HG02943 (cell line): Measurements from ENCODE around the gene UBASH3A.

ENCODE experiments used
- ATAC-seq: cut with Tn5 transposase; IDR thresholded peaks from one replicate; pipeline ENCODE4 v1.9.1; 2021; ENCODE audit warnings: mild to moderate bottlenecking, low read depth, moderate library complexity; ENCODE audit not compliant: unreplicated experiment

Gene UBASH3A

DNA sequence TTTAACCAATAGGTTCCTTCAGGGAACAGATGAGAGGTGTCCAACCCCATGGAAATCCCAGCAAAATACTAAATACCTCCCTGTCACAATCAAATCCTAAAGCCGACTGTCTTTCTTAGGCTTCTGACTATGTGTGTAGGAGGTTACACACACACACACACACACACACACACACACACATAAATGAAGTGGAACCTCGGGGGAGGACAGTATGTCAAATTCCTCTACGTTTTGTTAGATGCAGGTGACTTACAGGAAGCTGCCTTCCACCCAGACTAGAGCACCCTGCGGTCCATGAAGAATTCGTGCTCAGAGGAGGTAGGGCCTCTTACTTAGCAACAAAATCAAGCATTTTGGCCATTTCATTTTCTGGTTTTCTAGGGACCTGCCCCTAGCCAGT, 75.9 kb downstream of the UBASH3A start:
- ATAC-seq: no peak

DNA sequence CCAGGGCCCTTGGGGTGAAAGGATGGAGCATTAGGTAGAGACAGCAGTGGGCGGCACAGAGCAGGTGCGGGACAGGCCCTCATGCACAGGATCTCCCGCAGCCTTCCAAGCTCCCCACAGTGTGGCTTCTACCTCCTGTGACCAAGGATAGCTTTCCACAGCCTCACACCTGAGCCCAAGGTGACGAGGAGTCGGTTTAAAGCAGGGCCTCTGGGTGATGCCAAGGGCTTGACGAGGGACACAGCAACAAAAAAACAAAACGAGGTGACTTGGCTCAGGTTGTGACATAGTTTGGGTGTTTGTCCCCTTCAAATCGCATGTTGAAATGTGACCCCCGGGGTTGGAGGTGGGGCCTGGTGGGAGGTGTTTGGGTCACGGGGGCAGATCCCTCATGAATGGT, 77.0 kb downstream of the UBASH3A start:
- ATAC-seq: no peak

DNA sequence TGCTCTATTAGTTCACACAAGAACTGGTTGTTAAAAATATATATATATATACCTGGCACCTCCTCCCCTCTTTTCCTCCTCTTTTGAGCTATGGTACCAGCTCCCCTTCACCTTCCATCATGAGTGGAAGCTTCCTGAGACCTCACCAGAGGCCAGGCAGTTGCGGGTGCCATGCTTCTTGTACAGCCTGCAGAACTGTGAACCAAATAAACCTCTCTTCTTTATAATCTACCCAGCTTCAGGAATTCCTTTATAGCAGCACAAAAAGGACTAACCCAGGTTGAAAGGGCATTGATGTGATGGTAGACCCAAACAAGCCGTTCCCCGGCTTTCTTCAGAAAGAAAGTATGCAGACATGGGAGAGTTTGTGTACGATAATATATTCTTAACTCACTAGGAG, 77.5 kb downstream of the UBASH3A start:
- ATAC-seq: no peak

DNA sequence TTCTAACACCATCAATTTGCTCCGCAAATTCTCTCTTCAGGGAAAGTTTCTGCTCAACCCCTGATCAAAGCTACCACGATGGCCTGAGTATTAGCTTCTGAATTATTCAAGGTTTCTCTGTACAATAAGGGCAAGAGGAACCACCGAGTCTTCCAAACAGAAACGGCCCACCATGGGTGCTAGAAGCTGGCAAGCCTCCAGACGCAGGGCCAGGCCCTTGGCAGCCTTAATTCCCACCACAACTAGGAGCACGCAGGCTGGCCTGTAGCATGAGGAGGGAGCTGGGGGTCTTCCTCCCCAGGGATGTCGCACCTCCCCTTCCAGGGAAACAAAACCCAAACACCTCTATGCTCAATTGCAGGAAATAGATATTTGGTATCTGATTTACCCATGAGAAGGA, 81.3 kb downstream of the UBASH3A start:
- ATAC-seq: no peak

DNA sequence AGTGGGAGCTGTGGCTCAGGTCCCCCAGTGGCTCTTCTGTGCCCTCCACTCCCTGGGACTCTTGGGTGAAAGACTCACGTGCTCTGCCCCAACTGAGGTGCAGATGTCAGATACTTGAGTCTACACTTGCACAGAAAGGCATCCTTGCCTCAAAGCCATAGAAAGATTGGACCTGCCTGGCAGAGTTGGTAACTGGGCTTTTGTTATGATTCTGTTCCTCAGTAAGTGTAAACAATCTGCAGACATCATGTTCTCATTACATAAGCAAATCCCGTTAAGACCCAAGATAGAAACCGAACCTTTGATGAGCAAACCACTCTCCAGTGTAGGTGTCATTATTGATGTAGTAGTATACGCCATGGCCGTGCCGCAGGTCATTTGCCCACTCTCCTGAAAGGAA, 82.4 kb downstream of the UBASH3A start:
- no peak for ATAC-seq

DNA sequence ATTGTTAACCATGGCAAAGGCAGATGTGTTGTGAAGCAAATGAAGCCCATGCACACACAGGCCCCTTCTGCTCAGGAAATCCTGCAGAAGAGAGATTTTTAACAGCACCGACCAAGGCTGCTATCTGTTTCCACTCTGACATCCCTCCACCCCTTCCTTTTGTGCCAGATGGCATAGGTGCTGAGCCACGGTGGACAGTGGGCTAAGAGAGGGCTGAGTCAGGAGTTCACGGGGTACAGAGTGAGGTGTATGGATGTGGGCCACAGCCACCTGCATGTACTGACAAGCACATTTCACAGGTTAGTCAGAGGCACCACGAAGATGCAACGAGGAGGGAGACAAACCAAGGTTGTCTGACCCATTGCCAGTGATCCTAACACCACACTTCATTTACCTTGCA, 82.8 kb downstream of the UBASH3A start:
- no peak for ATAC-seq

DNA sequence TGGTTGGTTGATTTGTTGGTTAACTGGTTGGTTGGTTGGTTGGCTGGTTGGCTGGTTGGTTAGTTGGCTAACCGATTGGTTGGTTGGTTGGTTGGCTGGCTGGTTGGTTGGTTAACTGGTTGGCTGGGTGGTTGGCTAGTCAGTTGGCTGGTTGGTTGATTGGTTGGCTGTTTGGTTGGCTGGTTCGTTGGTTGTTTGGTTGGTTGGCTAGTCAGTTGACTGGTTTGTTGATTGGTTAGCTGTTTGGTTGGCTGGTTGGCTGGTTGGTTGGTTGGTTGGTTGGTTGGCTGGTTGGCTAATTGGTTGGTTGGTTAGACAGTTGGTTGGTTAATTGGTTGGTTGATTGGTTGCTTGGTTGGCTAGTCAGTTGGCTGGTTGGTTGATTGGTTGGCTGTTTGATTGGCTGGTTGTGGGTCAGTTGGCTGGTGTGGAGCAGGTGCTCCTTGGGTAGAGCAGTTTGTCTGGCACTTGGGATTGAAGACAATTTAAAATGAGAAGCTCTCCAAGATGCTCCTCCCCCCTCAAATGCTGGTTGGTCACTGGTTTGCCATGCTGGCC, 85.4 kb downstream of the UBASH3A start:
- no peak for ATAC-seq

DNA sequence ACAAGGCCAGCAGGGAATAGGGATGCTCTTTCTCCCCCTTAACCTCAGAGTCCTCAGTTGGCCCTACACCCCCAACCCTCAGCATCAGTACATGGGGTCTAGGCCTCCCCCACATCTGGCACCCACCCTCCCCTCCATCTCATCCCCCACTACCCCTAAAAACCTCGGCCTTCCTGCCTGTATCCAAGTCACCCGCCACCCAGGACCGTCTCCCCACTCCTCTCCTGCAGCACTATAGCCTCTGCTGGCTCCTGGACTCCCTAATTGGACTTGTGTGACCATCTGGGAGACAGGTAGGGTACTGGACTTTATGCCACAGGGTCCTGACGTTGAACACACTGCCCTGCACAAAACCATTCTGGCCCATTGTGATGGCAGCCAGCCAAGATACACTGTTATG, 86.3 kb downstream of the UBASH3A start:
- ATAC-seq: no peak

DNA sequence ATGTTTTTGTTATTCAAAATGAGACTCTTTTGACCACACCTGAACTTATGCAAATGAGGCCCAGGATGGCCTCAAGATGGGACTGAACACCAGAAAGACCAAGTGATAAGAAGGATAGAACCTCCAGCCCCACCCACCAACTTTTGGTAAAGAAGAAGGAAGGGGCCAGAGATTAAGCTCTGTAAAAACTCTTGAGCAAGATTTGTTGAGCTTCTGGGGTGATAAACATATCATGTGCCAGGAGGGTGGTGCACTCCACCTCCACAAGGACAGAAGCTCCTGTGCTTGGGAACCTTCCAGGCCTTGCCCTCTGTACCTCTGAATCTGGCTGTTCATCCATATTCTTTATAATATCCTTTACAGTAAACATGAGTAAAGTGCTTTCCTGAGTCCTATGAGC, 87.0 kb downstream of the UBASH3A start:
- no peak for ATAC-seq

DNA sequence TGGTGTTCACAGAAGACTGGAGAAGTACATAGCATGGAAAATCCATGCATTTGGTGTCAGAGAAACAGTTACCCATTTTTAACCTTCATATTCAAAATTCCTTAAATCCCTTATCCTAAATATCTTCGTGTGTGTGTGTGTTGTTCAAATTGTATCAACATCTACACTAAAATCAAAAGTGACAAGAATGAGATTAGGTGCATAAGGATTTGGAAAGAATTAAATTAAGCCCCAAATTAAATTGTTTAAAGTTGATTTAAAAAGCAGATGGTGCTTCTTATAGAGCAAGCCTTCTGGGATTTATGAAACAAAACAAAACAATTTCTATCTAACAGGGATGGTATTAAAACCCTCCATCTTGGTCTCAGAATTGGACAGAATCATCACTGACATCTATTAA, 87.6 kb downstream of the UBASH3A start:
- ATAC-seq: no peak

DNA sequence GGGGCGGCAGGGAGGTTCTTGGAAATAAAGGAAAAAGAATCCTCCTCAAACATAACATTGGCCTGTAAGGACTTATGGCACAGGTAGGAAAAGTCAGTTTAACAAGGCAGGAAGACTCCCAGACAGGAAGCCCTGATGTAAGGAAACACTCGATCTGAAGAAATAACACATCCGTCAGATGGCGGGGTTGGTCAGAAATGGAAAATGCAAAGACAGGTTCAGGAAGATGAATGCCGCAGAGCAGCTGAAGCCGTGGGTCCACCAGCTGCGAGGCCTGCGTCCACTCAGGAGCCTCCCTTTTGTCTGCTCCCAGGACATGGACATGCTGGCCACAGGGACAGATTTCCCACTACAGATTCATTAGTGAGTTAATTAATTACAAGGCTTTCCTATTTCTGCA, 88.5 kb downstream of the UBASH3A start:
- ATAC-seq: no peak

DNA sequence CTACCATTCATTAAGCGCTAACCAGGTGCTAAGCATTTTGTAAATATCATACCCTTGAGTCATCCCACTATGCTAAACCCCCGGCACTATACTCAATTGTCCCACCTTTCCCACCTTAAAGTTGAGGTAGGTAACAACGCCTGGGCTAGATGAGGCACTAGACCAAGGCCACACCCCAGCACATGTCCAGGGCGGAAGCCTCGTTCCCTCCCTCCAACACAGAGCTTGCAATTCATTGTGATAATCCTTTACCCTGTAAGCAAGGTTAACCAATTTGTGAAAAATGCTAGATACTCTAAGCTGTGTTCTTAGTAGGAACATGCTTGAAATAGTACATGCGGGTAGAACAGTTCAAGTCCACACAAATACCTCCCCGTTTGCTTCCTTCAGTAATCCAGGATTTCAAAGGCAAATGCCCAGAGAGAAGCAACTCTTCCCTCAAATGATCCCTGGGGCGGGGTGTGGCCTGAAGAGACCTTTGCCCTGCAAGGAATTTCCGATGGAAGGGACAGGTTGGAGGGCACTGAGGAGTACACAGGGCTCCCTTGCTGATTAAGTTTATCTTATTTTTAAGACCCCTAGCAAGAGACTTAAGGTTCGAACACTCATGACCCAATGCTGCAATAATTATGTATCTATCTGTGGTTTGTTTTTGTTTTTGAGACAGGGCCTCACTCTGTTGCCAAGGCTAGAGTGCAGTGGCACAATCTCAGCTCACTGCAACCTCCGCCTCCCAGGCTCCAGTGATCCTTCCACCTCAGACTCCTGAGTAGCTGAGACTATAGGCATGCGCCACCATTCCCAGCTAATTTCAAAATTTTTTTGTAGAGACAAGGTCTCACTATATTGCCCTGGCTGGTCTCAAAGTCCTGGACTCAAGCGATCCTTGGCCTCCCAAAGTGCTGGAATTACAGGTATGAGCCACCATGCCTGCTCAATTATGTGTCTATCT, 89.7 kb downstream of the UBASH3A start:
- ATAC-seq: no peak

DNA sequence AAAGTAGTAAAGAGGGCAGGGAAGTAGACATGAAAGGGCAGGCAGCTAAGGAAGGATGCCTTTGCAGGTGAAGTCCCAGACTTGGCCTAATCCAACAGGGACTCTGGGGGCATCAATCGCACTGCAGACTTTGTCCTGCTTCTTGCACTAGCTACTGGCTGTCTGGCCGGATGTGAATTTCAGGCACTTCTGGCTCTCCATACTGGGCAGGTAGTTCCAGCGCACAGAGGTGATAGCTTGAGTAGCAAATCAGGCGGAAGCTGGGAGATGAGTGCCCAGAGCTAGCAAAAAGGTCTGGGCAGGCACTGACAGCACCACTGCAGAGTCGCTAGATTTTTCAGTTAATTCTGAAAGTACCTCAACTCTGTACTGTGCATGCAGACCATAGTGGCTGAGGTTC, 91.3 kb downstream of the UBASH3A start:
- ATAC-seq: no peak

DNA sequence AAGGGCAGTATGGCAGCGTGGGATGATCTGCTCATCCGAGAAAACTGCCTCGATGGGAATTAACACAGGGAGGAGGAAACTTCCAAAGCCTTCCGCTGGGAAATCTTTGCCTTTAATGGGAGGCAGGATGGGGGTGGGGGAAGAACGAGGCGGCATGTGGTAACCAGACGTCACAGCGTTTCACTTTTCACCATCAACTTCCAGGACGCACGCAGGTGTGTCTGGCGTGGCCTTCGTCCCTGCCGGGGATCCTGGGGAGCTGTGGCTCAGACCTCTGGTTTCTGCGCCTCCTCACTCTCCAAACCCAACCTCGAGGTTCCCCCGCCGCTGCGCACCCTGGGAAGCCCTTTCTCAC, 92.0 kb downstream of the UBASH3A start:
- ATAC-seq: no peak

DNA sequence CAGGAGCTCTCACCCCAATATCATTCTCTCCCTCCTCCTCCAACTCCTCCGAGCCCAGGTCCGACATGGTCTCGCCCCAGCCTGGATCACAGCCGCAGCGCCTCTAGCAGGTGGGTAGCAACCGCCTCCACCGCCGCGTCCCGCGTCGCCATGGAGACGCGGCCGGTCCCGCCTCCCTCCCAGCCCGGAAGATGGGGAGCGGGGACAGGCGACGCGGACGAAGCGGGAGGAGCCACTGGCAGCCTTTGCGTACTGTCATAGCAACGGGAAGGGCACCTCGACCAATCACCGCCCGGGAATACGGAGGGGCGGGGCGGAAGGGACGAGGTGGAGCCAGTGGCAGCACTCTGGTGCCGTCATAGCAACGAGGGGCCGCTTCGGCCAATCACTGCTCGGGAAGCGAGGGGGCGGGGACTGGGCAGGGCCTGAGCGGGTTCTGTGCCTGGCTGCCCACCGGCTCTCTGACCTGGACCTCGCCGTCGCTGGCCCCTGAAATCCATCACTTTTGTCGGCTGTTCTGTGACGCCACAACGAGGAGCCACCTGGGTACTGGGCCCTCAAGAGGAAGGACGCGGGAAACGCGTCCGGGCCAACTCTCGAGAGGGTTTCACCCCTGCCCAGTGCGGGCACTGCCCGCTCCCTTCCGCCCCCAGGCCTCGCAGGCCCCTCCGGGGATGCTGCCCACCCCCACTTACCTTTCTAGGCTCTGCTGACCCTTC, 92.6 kb downstream of the UBASH3A start, which contains the start of gene RSPH1:
Gene RSPH1, minus strand, starts transcription at position 105 of the 719 bp plus-strand sequence. Its CDS starts 38 bp downstream, at position 67.
- peak; percentile 95 for ATAC-seq

DNA sequence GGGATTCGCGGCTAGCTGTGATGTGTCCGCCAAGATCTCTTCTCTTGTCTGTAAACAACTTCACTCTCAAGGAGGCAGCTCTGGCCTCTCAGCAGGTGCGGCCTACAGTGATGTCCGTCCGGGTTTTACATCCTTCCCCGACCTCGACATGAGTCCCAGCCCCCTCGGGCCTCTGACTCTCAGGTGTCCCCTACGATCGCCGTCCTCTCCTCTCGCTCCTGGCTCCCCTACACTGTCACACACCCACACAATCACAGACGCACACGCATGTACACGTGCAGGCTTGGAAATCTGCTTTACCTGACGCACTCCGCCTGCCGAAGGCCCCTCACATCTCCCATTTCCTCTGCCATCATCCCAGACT, 93.1 kb downstream of the UBASH3A start:
- no peak for ATAC-seq
